WI38 (cell line): Measurements from ENCODE around the gene PCDHB11.
"Not testable (repeated sequence)": the region's sequence is repeated elsewhere in the genome, so short reads cannot be mapped to it uniquely, and the experiment has no call there.

Experiments used
- H3K4me3 ChIP-seq: 2 replicates; pipeline ENCODE4 v1.5.1; 2011; ENCODE audit warnings: low read depth, mild to moderate bottlenecking, control low read depth, low read length
- CTCF ChIP-seq: IDR thresholded peaks from 2 replicates; pipeline ENCODE4 v1.5.1; 2012; ENCODE audit warnings: low read depth, mild to moderate bottlenecking, control low read depth, low read length

Gene PCDHB11

GRCh38 chr5:141186897-141187512 lies 12.4 kb upstream of the PCDHB11 start, which contains the start of gene PCDHB9:
PCDHB9 (plus strand) TSS chr5:141187161; CDS start chr5:141187319, 158 bp downstream.
- TF ChIP-seq CTCF: peak; percentile 58
- H3K4me3 ChIP-seq: peak within 1 kb of the TSS; percentile 51

- H3K4me3 ChIP-seq: not testable (repeated sequence)
Observed at GRCh38 chr5:141188682-141189081, 10.7 kb upstream of the PCDHB11 start.

GRCh38 chr5:141189131-141189530 lies 10.3 kb upstream of the PCDHB11 start:
- H3K4me3 ChIP-seq: not testable (repeated sequence)

GRCh38 chr5:141192110-141192725 lies 7.2 kb upstream of the PCDHB11 start, which contains the start of gene PCDHB10:
PCDHB10 (plus strand) TSS chr5:141192353; CDS start chr5:141192553, 200 bp downstream.
- TF ChIP-seq CTCF: peak; percentile 74
- peak within 1 kb of the TSS; percentile 10; the same call in 1 of the 2 replicates for H3K4me3 ChIP-seq

- not testable (repeated sequence) for H3K4me3 ChIP-seq
Observed at GRCh38 chr5:141194332-141194731, 5.1 kb upstream of the PCDHB11 start.

- no peak for TF ChIP-seq CTCF
- H3K4me3 ChIP-seq: no peak overlapping the region
Observed at GRCh38 chr5:141196363-141196762, 3.1 kb upstream of the PCDHB11 start.

GRCh38 chr5:141201126-141201525 lies 1.7 kb downstream of the PCDHB11 start:
- not testable (repeated sequence) for H3K4me3 ChIP-seq

- H3K4me3 ChIP-seq: not testable (repeated sequence)
Observed at GRCh38 chr5:141201646-141202045, 2.2 kb downstream of the PCDHB11 start.

GRCh38 chr5:141208478-141208877 lies 9.1 kb downstream of the PCDHB11 start, which contains the start of gene PCDHB12:
PCDHB12 (plus strand) TSS chr5:141208719; CDS start chr5:141208908, 189 bp downstream.
- TF ChIP-seq CTCF: peak; percentile 26; the same call in 1 of the 2 replicates
- H3K4me3 ChIP-seq: peak within 1 kb of the TSS; percentile 39

- not testable (repeated sequence) for H3K4me3 ChIP-seq
Observed at GRCh38 chr5:141210281-141210680, 10.9 kb downstream of the PCDHB11 start.

- H3K4me3 ChIP-seq: not testable (repeated sequence)
Observed at GRCh38 chr5:141210849-141211248, 11.4 kb downstream of the PCDHB11 start.
